Activated CD4-positive, alpha-beta T cell treated with anti-CD3 and anti-CD28 coated beads for 24 hours (primary cell): ENCODE results near the gene SLC1A4.
"Not testable (repeated sequence)": the region's sequence is repeated elsewhere in the genome, so short reads cannot be mapped to it uniquely, and the experiment has no call there.

ENCODE experiments used
- DNase-seq, 2 donors: peaks; one replicate each; pipeline ENCODE4 v3.0.0-alpha.2; 2020; ENCODE audit warnings: low read depth in 2 of 2

The SLC1A4 gene

GRCh38 chr2:64992218-64992617 is 3.0 kb downstream of the SLC1A4 start:
- no peak for DNase-seq

DNA sequence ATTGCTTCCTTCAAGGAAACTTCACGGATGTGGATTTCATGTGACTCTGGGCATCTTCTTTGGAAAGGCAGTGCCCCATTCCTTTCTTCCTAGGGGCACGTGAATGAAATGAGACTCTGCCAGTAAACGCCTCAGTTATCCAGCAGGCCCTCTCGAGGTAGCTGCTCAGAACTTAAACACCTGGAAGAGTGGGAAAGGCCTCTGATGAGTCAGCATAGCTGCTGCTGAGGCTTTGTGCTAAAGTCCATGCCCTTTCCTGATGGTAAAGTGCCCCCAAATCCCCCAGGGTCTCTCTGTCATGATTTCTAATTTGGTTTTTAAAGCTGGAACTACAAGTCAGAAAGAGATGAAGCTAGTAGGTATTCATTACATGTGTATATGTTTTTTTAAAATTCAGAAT is 3.8 kb downstream of the SLC1A4 start:
- no peak for DNase-seq

DNA sequence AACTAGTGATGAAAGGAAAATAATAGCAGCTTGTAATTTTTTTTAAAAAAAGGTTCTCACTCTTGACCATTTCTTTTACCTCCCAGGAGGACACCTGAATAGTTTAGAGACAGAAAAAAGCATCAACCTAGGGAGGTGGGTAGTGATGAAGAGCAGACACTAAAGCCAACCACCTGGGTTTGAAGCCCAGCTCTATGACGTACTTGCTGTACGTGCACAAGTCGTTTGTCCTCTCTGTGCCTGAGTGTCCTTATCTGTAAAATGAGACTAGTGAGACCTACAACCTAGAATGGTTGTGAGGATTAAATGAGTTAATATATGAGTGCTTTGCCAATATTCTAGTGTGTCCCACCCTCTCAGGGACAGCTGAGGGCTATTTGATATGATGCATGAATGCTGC is 5.8 kb downstream of the SLC1A4 start:
- DNase-seq: no peak

DNA sequence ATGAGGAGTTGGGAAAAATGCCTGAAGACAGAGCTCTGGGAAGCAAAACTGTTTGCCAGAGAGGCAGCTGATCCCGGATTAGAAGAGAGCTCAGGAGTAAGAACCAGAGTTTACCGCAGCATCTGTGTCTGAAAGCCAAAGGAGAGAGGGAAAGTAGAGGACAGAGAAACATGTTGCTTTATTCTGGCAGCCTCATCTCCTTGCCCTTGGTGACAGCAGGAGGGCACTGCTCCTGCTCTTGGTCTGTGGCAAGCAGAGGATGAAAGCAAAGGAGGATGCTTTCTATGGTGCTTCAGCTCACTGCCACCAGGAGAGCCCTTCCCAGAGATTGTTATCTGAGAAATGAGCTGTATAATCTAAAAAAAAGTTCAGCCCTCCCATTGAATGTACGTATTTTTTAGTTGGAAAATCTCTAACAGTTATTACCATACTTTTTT is 7.7 kb downstream of the SLC1A4 start:
- DNase-seq: no peak

DNA sequence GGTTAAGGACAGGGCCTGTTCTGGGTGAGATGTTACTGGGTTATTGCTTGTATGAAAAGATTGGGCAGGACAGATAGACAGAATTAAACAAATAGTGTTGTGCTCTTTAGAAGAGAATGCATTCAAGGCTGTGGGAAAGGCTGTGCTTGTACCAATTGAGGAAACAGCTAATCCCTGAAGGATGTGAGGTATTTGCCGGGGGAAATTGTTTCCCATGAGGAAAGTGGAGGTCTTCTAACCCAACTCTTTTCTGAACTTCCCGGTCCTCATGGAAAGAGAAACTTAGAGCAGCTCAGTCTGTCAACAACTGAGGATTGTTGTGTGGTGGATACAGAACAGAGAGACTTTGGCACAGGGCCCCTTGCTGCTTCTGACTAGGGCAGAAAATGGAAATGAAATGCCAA is 9.5 kb downstream of the SLC1A4 start:
- no peak for DNase-seq

DNA sequence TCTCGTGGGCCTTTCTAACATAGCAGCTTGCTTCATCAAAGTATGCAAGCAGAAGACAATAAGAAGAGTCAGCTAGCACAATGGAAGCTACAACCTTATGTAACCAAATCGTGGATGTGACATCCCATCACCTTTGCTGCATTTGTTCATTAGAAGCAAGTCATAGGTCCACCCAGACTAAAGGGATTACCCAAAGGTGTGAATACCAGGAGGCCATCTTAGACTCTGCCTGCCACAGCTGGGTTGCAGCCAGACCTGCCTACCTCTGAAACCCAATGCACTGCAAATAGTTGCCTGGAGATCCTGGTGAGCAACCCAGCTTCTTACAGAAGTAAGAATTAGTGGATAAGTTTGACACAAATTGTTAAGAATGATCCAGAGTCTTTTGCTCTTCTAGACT is 10.6 kb downstream of the SLC1A4 start:
- DNase-seq: no peak

DNA sequence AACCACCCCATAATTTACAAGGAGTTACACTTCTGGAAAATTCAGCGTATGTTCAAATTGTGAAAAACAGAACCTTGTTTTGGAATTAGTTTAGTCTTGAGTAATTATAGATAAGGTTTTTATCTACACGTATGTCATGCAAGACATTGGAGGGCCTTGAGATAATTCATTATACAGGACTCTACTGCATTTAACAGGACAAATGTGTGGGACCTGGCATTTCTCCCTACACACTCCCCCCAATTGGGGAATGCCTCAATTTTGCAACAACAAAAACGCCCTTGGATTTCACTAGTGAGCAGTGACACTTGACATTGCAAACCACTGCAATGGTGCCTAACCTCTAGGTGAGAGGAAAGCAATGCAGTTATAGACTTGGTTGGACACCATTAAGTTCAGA is 11.4 kb downstream of the SLC1A4 start:
- no peak for DNase-seq

- no peak for DNase-seq
These were observed 13.8 kb downstream of the SLC1A4 start for GRCh38 chr2:65003037-65003436.

DNA sequence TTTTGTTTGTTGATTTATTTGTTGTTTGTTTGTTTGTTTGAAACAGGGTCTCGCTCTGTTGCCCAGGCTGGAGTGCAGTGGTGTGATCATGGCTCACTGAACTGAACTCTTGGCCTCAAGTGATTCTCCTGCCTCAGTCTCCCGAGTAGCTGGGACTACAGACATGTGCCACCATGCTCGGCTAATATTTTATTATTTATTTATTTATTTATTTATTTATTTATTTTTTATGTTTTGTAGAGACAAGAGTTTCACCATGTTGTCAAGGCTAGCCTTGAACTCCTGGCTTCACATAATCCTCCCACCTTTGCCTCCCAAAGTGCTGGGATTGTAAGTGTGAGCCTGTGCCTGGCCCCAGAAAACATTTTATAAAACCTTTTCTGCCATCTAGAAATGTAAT is 15.0 kb downstream of the SLC1A4 start:
- DNase-seq: not testable (repeated sequence)

- DNase-seq: no peak
These were observed 24.6 kb downstream of the SLC1A4 start for GRCh38 chr2:65013776-65014175.

DNA sequence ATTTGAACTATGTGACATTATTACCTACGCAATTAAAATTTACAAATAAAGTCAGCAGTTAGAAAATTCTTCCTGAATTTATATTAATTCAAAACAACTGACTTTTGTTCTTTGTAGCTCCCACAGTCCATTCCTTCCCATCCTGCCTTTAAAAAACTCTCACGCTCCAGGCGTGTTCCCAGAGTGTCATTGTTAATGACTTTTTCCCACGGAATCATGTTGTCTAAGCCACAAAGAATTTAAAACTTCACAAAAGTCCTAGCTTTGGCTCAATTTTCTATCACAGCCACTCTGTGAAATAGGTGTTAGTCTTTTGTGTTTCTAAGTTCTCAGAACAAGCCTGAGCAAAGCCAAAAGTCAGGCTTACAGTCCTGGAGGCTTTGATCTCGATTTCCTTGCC is 26.5 kb downstream of the SLC1A4 start:
- DNase-seq: no peak

DNA sequence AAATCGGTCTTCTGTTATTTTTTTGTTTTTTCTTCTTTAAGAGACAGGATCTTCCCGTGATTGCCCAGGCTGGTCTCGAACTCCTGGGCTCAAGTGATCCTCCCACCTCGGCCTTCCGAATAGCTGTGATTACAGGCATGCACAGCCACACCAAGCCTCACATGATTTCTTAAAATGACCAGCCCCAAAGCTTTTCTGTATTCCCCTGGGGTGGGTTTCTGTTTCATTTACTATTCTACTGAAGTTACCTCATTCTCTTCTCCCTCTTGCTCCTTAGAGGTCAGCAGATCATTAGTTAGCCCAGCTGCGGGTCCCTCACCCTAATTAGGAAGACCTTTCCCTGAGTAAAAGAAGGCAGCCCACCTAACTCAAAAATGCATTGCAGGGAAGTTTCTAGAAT is 27.6 kb downstream of the SLC1A4 start:
- no peak for DNase-seq

DNA sequence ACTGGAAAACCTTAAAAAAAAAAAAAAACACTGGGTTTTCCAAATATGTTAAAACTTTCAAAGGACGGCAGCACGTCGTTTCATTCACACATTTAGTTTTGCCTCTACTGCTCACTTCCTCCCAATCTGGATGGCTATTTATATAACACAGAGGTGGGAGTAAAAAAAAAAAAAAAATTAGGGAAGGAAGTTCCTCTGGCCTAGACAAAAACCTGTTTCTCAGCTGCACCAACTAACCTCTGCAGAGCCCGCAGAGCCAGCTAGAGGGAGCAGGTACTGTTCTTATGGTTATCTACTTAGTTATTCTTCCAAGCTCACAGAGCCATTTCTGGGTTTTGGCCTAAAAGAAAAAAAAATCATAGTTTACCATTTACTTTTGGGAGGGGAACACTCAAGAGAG is 28.1 kb downstream of the SLC1A4 start:
- DNase-seq: no peak

GRCh38 chr2:65018141-65018582 is 29.0 kb downstream of the SLC1A4 start:
- no peak for DNase-seq

GRCh38 chr2:65019010-65019409 is 29.8 kb downstream of the SLC1A4 start:
- DNase-seq: no peak

- no peak for DNase-seq
These were observed 30.5 kb downstream of the SLC1A4 start for GRCh38 chr2:65019675-65020195.

DNA sequence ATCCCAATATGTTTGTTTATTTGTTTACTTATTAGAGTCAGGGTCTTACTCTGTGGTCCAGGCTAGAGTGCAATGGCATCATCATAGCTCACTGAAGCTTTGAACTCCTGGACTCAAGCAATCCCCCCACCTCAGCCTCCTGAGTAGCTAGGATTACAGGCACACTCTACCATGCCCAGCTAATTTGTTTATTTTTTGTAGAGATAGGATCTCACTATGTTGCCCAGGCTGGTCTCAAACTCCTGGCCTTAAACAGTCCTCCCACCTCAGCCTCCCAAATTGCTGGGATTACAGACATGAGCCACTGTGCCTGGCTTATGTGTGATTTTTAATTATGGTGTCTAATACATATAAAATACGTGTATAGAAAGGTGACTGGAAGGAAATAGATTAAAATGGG is 31.1 kb downstream of the SLC1A4 start:
- not testable (repeated sequence) for DNase-seq

GRCh38 chr2:65020943-65021528 is 31.8 kb downstream of the SLC1A4 start:
- no peak for DNase-seq

DNA sequence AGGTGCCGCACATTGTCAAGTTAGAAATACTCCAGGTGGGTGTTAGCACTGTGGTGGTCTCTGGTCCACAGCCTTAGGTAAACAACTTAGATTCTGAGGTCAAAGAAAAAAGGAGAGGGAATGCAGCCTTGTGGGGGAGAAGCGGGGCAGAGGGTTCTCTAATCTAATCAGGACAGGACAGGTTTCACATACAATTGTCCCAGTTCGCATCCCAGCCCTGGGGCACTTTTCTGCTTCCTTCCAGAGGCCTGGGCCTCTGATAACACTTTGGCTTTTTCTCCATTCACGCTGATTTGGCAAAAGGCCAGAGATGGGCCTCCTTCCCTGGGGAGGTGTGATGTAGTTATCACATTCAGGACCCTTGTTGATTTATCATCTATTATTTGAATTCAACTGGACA is 32.5 kb downstream of the SLC1A4 start:
- DNase-seq: no peak

DNA sequence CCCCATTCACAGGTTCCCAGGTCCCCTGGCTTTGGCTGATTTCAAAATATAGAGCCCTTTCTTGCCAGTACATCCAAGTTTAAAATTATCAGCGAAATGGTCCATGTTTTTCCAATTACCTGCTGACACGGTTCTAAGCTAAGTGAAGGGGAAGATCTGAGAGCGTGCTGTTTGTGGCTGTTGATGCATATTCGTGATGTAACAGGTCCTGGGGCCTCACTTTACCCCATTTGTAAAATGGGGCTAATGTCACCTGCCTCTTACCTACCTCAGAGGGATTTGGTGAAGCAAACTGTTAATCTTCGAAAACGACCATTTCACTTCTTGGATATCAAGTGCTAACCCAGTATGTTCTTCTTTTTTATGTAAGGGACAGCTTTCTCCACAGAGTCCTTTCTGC is 33.0 kb downstream of the SLC1A4 start:
- no peak for DNase-seq

- no peak for DNase-seq
These were observed 34.5 kb downstream of the SLC1A4 start for GRCh38 chr2:65023742-65024141.

GRCh38 chr2:65024149-65024829 is 35.1 kb downstream of the SLC1A4 start:
- no peak for DNase-seq

GRCh38 chr2:65025453-65026123 is 36.4 kb downstream of the SLC1A4 start:
- DNase-seq: no peak
